ENCODE data around the gene MRPL58. TPM values are rescaled to one million over a fixed set of nuclear protein-coding genes. Genes with fewer than 3 reads are reported as not detected.
"Not testable (repeated sequence)": the region's sequence is repeated elsewhere in the genome, so short reads cannot be mapped to it uniquely, and the experiment has no call there.

MRPL58 gene
- total and polyA plus RNA-seq, 2 experiments from 2014 or later = 38.0 to 66.7 TPM

- H3K4me1 Mint-ChIP-seq; H3K36me3 Mint-ChIP-seq (ENCODE audit: low read depth); H3K9me2 ChIP-seq (ENCODE audit: insufficient read depth); H3K9me3 Mint-ChIP-seq; H3K79me2 ChIP-seq (replicated peaks; ENCODE audit: insufficient read depth); H4K20me1 ChIP-seq (replicated peaks; ENCODE audit: insufficient read depth); H3K36me3 ChIP-seq (ENCODE audit: insufficient read depth); H3K27me3 ChIP-seq (ENCODE audit: insufficient read depth): not testable (repeated sequence)
- Mint-ChIP-seq H3K27ac (peak overlapping the region; percentile 77; the same call in 1 of the 2 replicates), H3K27me3 (ENCODE audit: insufficient read depth, low read depth, poor library complexity) (peaks cover 14% of the 10 kb centered on the region), H3K4me3 (peak overlapping the region; percentile 78)
- Histone ChIP-seq H3K4me3 (peak overlapping the region; percentile 93), H3K27ac (ENCODE audit: low read depth) (peak overlapping the region; percentile 85), H2AFZ (peak overlapping the region; percentile 98), H3K4me1 (ENCODE audit: insufficient read depth) (peaks cover 13% of the 10 kb centered on the region), H3K4me2 (peak overlapping the region; percentile 93), H3F3A (replicated peaks; ENCODE audit: low read depth) (peaks cover 10% of the 10 kb centered on the region; the same call in 1 of the 2 replicates)
- peak; percentile 20 for ATAC-seq
- DNase-seq (ENCODE audit: low spot score) = peak; percentile 55
These were observed 29.7 kb upstream of the MRPL58 start for GRCh38 chr17:74982663-74983313.

GRCh38 chr17:74986206-74986576 is 26.3 kb upstream of the MRPL58 start:
- DNase-seq (ENCODE audit: low spot score) = no peak
- Mint-ChIP-seq H3K4me3 (no peak overlapping the region; the same call in 2 of the 3 replicates), H3K27me3 (ENCODE audit: insufficient read depth, low read depth, poor library complexity) (peaks cover 18% of the 10 kb centered on the region), H3K4me1 (peaks cover 7% of the 10 kb centered on the region), H3K9me3 (no peaks in the 10 kb centered on the region), H3K27ac (no peak overlapping the region), H3K36me3 (ENCODE audit: low read depth) (no peaks in the 10 kb centered on the region)
- Histone ChIP-seq H3K36me3 (ENCODE audit: insufficient read depth) (no peaks in the 10 kb centered on the region), H3F3A (replicated peaks; ENCODE audit: low read depth) (peaks cover 10% of the 10 kb centered on the region; the same call in 1 of the 2 replicates), H3K79me2 (replicated peaks; ENCODE audit: insufficient read depth) (peaks cover 21% of the 10 kb centered on the region), H3K27ac (ENCODE audit: low read depth) (no peak overlapping the region), H3K4me3 (peak overlapping the region; percentile 92; the same call in 1 of the 2 replicates), H3K4me1 (ENCODE audit: insufficient read depth) (peaks cover 18% of the 10 kb centered on the region), H3K27me3 (ENCODE audit: insufficient read depth) (peaks cover 2% of the 10 kb centered on the region; the same call in 1 of the 2 replicates), H4K20me1 (replicated peaks; ENCODE audit: insufficient read depth) (peaks cover 14% of the 10 kb centered on the region; the same call in 1 of the 2 replicates), H3K9me2 (ENCODE audit: insufficient read depth) (no peaks in the 10 kb centered on the region), H3K4me2 (peak overlapping the region; percentile 100; the same call in 1 of the 2 replicates), H2AFZ (no peak overlapping the region)
- ATAC-seq = no peak
- no peak for TF ChIP-seq NANOG (IDR thresholded peaks at IDR 0.05; ENCODE audit: borderline replicate concordance)
- no peak for TF ChIP-seq POLR2AphosphoS5 (IDR thresholded peaks at IDR 0.05; ENCODE audit: low read depth)

- Mint-ChIP-seq H3K36me3 (ENCODE audit: low read depth) (no peaks in the 10 kb centered on the region), H3K4me1 (peaks cover 8% of the 10 kb centered on the region), H3K27me3 (ENCODE audit: insufficient read depth, low read depth, poor library complexity) (peaks cover 15% of the 10 kb centered on the region), H3K9me3 (no peaks in the 10 kb centered on the region), H3K27ac (peak within 1 kb of the TSS; percentile 92), H3K4me3 (peak within 1 kb of the TSS; percentile 90)
- peak; percentile 85 for ATAC-seq
- Histone ChIP-seq H3K4me1 (ENCODE audit: insufficient read depth) (peaks cover 13% of the 10 kb centered on the region), H3K4me2 (peak within 1 kb of the TSS; percentile 100), H4K20me1 (replicated peaks; ENCODE audit: insufficient read depth) (peaks cover 14% of the 10 kb centered on the region; the same call in 1 of the 2 replicates), H2AFZ (peak within 1 kb of the TSS; percentile 95), H3F3A (replicated peaks; ENCODE audit: low read depth) (peaks cover 9% of the 10 kb centered on the region; the same call in 1 of the 2 replicates), H3K9me2 (ENCODE audit: insufficient read depth) (no peaks in the 10 kb centered on the region), H3K79me2 (replicated peaks; ENCODE audit: insufficient read depth) (peaks cover 21% of the 10 kb centered on the region), H3K36me3 (ENCODE audit: insufficient read depth) (no peaks in the 10 kb centered on the region), H3K27me3 (ENCODE audit: insufficient read depth) (no peaks in the 10 kb centered on the region), H3K27ac (ENCODE audit: low read depth) (peak within 1 kb of the TSS; percentile 85), H3K4me3 (peak within 1 kb of the TSS; percentile 92)
- peak; percentile 85 for TF ChIP-seq POLR2AphosphoS5 (IDR thresholded peaks at IDR 0.05; ENCODE audit: low read depth)
- no peak for TF ChIP-seq ZNF114 (CRISPR knock-in tag; IDR thresholded peaks at IDR 0.05)
- DNase-seq (ENCODE audit: low spot score) = peak; percentile 98
These were observed 25.0 kb upstream of the MRPL58 start, which contains the start of gene CDR2L for GRCh38 chr17:74987418-74987908. TSS of gene CDR2L (plus strand) at chr17:74987632. CDS start at chr17:74988044, 412 bp downstream.
